Middle frontal gyrus (tissue), 1 donor: Measurements from ENCODE around the gene KIRREL3.
A peak's percentile ranks its signal among the peaks of the same experiment; 100 is the strongest.
"Not testable (repeated sequence)": the region's sequence is repeated elsewhere in the genome, so short reads cannot be mapped to it uniquely, and the experiment has no call there.

Experiments used
- DNase-seq: peaks from one replicate; pipeline ENCODE4 v3.0.0-alpha.2; 2015; ENCODE audit warnings: low spot score; ENCODE audit errors: extremely low spot score

Gene KIRREL3

DNA sequence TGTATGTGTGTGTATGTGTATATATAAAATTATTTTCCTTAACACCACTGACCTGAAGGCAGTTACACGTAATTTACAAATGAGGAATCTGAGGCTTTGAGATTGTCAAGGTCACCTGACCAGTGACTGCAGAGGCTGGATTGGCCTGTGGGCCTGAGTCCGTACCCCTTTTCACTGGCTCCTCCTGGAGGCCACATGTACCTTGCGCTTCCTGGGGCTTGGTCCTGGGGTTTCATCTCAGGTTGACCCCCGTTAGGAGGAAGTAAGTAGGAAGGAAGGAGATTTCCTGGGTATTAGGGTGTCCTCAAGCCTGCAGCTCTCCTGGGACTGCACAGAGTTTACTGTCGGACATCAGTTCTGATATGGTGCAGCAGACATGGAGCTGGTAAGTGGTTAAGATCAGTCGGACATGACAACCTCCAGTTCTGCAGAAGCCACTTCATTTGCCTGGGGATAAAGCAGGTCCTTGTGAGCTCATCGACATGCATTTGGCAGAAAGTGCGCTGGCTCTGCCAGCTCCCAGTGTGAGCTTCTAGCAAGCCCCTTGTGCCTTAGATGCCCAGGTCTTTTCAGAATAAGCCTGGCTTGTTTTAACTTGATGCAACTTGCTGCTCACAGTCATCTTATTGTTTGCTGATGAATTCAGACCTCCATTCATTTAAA, 608.5 kb downstream of the KIRREL3 start:
- peak; percentile 31 for DNase-seq

DNA sequence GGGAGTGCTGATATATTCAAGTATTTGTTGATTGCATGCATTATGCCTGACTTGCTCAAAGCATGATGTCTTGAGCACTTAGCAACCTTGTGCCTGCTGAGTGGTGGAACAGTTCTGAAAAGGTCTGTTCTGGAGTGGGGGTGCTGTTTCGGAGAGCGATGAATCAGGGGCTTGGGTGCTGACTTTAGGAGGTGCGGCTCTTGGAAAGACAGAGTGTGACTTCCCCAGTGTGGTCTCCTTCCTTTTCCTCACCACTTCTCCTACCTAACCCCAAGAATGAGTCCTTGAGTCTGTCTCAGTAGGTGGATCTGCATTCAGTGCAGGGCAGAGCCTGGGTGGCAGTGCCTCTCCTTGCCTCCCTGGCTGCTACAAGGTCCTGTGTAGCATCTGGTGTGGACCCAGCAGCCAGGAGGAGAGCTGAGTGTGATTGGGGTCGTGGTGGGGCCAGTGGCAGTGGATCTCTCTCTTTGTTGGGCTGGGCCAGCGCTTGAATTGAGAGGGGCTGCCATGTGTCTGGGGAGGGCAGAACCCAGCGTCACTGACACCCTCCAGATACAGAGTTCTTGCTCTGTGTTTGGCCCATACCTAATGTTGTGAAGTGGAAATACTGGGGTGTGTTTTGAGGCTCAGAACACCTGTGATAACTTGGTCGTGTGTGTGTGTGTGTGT, 609.1 kb downstream of the KIRREL3 start:
- DNase-seq, result no peak

DNA sequence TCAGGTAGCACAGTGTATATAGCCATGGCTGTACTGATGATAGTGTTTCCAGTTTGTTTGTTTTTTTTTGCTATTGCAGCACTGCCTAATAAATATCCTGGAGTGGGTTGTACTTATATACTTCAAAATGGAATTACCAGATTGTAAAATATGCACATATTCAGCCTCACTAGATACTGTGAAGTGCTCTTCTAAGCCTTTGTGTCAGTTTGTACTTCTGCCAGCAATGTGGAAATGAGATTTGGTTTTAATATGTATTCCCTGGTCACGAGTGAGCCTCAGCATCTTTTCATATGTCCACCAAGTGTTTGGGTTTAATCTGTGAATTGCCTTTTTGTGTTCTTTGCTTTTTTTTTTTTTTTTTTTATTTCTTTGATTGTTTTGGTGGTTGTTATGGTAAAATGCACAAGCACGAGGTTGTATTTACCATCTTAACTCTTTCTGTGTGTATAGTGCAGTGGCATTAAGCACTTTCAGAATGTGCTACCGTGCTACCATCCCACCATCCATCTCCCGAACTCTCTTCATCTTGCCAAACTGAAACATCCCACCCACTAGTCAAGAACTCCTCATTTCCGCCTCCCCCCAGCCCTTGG, 610.2 kb downstream of the KIRREL3 start:
- DNase-seq, result no peak

DNA sequence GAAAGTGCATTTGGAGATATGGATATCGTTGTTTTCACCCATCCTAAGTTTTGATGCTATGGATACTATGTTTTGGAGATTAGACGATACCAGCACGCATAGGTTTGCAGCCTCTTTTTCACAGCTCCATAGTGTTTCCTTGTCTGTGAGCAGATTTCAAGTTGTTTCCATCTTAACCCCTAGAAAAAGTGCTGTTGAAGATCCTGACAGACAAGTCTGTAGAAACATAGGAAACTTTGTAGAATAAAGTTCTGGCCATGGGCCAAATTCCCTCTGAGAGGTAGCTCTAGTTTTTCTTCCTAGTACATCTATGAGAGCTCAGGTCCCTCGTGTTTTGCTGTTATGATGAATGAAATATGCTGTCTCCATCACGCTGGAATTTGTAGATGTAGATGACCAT, 612.7 kb downstream of the KIRREL3 start:
- no peak for DNase-seq

DNA sequence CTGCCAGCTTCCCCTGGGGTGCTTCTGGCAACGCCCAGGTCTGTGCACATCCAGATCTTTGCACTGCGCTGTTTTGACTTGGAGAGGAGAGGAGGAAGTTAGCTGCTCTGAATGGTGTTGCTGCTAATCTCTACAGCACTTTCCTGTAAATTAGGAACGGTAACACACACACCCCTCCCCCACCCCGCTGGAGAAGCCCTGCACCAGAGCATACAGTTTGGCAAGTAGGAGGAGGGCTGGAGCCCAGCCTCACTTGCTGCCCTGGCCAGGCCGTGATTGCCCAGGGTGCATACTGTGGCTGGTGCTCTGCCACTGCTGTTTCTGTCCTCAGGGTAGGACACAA, 613.9 kb downstream of the KIRREL3 start:
- DNase-seq, result not testable (repeated sequence)

DNA sequence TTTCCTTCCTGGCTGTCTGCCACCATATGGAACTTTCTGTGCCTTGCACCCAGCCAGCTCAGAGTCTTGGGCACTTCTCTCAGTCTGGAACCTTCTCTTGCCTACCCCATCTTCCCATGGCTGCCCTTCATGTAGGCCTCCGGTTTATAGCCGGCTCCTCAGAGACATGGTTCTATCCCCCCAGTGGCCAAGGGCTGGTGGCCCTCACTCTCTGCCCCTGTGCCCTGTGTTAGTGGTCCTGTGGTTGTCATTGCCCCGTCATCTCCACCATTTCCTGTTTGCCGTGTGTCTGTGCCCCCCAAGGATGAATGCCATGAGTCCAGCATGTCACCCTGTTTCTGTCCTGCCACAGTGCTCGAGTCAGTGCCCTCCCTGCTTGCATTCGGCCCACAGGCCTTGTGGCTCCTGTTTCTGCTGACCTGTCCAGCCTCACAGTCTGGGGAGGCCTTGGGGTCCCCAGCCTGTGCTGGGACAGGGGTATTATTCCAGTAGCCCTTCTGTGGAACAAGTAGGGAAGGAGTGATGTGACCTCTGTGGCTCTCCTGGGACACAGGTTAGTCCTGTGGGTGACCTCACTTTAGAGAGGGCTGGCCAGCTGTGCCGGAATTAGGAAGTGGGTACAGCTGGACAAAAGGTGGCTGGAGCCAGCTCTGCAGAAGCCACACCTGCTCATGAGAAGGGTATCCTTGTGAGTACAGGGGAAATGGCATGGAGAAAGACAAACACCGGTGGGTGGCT, 614.4 kb downstream of the KIRREL3 start:
- DNase-seq, result no peak

DNA sequence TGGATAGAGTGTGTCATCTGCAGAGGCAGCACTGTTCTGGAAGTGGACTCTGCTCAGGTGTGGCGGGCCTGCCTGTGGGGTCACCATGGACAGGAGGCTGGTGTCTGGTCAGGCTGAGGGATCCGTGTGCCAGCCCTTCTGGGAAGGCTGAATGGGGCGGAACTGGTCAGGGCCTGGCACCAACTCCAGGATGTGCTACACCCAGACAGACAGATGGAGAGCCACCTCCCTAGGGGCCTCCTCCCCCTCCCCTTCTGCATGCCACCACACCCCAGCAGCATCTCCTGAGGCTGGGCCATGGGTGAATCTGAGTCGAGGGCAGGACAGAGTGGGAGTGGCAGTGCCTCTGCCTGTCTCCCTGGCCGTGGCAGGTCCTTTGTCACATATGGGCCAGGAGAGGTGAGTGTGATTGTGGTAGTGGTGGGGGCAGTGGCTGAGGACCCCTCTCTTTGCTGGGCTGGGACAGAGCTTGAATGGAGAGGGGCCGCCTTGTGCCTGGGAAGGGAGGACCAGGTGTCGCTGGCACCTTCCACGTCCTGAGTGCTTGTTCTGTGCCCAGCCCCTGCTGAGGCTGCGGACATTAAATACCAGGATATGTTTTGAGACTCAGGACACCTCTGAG, 616.0 kb downstream of the KIRREL3 start:
- DNase-seq, result no peak

DNA sequence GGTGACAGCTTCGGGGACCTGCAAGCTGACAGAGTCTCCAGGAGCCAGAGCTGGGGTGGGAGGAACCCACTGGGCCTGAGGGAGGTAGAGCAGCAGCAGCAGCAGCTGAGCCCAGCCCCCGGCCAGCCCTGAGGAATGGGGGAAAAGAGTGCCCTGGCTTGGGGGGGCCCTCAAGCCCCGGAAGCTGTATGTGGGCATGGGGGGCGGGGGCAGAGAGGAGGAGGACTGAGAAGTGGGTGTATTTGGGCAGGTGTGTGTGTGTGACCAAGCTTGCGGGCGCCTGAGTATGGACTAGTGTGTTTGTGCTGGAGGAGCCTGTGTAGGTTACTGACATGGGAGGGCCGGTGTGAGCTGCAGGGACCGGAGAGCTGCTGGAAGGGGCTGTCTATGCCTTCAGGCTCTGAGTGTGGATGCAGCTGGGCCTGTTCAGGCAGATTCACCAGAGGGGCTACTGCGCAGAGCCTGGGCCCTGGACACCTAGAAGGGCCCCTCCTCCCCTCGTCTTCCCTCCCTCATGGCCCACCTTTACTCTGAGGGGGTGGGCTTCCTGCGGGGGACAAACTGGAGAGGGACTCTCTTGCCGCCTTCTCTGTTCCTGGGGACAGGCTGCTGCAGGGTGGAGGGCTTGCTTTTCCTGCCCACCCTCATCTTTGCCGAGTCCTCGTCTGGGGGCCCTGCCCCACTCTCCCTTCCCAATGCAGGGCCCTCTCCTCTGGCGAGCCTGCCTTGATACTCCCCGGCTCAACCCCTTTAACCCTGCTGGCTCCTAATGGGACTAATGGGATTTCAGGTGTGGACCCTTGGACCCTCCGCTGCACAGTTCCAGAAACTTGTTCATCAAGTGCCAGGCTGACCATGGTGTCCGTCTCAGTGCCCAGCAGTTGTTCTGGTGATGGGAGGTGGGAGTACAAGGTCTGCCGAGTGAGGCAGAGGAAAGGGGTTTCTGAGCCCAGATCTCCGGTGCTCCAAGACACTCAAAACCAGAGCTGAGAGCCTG, 616.9 kb downstream of the KIRREL3 start:
- no peak for DNase-seq

DNA sequence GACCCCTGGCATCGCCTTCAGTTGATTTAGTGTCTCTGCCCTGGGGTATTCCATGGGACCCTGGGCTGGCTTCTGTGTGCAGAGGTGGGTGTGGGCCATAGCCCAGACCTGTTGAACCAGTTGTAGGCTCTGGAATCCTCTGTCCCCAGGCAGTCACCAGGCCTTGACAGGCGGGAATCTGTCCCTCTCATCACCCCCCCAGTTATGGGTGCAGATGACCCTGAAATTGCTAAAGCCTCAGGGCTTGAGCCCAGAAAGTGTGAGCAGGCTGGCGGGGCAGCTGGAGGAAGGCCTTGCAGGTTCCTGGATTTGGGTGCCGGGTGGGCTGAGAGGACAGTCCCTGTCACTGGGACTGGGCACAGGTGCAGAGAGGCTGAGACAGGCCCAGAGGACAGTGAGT, 617.9 kb downstream of the KIRREL3 start:
- not testable (repeated sequence) for DNase-seq

DNA sequence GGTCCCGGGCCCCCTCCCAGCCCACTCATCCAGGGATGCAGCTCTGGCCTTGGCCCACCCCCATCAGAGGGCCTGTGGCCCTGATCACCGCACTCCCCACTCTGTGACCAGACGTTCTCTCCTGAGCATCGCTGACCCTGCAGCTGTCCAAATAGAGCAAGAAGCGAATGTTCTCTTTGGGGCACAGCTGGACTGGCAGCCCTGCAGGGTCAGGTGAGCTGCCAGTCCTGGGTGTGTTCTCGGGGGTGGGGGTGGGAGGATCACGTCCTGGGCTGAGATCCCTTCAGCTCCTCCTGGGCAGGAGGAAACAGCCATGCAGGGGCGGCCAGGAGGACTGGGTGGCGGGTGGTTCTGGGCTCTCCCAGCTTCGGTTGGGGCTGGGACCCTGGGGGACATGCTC, 618.6 kb downstream of the KIRREL3 start:
- DNase-seq, result not testable (repeated sequence)

DNA sequence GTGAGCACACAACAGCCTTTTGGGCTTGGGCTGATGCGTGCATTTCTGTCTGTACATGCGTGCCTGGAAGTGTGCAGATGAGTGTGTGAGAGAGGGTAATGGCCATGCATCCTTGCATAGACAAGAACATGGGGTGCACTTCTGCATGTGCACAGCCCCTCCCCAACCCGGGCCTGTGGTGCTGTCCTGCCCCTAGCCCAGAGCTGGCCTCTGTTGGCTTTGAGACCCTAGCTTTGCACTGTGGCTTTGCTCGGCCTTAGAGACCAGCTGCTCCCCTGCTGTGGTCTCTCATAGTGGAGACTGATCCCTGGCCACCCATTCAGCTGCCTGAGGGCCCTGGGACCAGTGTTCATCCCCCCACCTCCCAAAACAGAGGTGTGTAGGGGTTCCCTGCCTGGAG, 619.7 kb downstream of the KIRREL3 start:
- DNase-seq, result no peak

DNA sequence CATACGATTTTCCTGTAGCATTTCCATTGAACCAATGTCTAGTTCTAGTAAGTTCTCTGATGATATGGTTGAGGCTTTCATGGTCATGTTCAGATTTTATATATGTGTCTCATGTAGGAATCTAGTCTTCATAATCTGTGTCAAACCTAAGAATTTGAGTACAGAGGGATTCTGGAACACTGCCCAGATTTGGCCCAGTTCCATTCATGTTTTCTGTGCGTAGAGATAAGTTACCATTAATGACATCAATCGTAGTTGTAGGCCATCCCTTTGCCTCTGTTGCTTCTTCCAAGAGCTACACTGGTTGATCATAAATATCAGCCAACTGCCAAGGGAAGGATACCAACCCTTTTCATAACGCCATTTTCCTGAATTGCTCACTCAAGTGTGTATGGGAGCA, 621.8 kb downstream of the KIRREL3 start:
- DNase-seq, result no peak

DNA sequence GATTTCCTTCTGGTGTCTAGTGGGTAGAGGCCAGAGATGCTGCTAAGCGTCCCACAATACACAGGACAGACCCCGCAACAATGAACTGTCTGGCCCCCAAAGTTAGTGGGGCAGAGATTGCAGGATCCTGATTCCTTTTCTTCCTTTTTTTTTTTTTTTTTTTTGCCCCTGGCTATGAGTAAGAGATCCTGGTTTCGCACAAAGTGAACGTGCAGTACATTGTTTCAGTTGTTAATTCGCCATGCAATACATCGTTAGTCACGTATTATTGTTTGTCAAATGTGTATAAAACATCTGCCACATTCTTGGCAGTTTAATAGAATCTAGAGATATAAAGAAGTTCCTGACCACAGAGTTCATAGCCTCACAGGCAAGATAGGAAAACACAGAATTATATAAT, 624.8 kb downstream of the KIRREL3 start:
- no peak for DNase-seq

DNA sequence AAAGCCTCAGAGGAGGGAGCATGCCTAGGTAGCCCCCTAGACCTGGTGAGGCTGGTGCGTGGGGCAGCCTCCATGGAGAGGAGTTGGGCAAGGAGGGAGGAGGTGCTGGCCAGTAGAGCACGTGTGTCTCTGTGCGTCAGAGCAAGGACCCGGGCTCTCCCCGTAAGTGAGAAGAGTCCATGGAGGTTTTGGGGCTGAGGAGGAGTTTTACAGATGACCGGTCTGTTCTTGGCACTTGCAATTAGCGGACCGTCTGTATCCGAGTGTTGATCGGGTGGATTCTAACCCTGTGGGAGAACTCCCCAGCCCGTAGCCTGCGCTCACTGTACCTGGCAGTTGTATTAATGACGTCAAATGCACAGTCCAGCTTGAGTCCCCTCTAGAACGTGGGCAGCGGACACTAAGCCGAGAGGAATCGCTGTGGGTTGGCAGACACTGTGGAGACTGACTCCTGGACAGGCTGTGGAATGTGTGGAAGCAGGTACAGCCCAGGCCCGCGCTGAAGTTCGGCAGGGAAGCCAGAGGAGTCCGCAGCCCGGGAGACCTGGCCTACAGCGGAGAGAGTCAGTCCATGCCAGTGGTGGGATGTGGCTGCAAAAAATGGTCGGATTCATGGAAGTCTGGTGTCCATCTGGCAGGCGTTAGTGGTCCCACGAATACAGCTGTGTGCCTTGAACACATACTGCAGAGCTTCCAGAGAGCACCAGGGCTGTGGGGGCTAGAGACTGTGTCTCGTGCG, 625.8 kb downstream of the KIRREL3 start:
- not testable (repeated sequence) for DNase-seq

DNA sequence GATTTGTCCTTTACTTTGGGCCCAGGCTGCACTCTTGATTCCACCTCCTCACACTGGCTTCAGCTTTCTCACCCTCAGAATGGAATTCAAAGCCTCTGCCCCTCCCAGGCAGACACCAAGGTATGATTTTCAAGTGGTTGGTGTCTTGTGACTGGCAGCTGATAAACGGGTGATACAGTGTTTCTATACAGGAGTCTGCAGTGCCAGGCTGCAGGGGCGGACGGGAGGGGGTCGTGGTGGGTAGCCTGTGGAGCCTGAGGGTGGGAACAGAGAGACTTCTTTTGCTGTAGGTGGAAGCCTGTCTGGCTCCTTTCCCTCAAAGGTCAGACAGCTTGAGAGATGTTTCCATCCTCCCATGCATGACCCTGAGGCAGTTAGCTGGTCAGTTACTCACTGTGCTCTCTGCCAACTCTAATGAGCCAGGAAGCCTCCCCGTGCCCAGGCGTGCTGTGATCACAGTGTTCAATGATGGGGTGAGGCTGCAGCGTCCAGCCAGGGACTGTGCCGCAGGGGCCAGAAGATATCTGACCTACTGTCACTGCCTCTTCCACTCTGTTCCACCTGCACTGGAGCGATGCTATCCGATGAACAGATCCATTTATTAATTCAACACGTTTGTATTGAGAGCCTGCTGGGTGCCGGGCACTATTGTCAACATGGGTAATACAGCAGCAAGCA, 627.0 kb downstream of the KIRREL3 start:
- not testable (repeated sequence) for DNase-seq
